ENCODE measurements around the gene UTY.
"Not testable (repeated sequence)": the region's sequence is repeated elsewhere in the genome, so short reads cannot be mapped to it uniquely, and the experiment has no call there.

UTY gene

DNA sequence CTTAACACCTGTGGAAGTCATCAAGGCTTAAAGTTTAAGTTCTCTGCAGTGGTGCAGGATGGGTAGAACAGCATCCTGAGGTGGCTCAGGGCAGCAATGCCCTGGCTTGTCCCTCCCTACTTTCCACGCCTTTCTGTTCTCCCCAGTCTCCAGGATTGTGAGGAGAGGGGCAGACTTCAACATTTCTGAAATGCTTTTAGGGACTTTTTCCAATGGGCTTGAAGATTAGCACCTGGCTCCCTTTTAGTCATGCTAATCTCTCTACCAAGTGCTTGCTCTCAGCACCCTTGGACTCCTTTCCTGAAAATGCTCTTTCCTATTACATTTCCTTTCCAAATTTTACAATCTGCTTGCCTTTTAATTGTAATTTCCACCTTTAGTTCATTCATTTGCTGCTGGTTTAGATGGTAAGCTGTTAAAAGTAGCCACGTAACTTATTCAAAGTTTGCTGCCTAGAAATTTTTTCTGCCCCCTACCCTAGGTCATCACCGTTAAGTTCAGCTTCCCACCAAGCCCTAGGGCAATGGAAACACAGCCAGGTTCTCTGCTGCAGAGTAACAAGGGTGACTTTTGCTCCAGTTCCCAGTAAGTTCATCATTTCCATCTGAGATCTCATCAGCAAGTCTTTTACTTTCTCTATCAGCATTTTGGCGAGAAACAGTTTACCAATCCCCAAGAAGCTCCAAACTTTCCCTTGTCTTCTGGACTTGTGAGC, 183.5 kb downstream of the UTY start:
- no peak for DNase-seq

DNA sequence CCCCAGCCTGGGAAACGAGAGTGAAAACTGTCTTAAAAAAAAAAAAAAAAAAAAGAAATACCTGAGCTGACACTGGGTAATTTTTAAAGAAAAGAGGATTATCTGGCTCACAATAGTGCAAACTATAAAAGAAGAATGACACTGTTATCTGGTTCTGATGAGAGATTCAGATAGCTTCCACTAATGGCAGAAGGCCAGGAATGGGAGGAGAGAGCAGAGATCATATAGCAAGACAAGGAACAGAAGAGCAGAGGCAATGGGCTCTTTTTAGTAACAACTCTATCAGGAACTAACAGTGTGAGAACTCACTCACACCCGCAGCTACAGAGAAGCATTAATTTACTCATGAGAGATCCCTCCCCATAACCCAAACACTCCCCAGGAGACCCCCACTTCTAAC, 184.8 kb downstream of the UTY start:
- peak; percentile 62 for DNase-seq

DNA sequence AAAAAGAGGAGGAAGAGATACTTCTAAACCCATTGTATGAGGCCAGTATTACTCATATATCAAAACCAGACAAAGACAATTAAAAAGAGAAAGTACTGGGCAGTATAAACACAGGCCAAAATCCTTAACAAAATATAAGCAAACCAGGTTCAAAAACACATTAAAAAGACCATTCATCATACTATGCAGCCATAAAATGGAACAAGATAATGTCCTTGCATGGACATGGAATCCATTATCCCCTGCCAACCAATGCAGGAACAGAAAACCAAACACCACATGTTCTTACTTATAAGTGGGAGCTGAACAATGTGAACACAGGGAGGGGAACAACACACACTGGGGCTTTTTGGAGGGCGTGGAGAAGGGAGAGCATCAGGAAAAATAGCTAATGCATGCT, 188.6 kb downstream of the UTY start:
- no peak for DNase-seq

DNA sequence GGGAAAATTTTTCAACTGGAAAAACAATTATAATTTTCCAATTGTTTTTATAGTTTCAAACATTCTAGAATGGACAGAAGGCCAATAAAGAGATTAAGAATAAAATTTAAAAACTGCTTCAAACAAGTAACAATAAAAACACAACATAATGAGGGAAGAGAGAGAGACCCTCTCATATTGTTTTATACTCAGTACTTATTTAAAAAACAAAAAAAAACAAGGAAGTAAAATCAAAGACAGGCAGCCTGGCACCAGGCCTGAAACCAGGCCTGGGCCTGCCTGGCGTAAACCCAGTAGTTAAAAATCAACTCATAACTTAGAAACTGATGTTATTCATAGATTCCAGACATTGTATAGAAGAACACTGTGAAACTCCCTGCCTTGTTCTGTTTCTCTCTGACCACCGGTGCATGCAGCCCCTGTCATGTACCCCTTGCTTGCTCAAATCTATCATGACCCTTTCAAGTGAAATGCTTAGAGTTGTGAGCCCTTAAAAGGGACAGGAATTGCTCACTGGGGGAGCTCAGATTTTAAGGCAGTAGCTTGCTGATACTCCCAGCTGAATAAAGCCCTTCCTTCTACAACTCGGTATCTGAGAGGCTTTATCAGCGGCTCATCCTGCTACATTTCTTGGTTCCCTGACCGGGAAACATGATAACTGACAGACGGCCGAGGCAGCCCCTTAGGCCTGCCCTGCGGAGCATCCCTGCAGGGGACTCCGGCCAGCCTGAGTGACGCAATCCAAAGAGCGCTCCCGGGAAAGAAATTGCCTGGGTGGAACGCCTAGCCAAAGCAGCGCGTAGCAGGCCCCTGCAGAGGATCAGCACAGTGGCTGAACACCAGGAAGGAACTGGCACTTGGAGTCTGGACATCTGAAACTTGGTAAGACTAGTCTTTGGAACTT, 197.4 kb downstream of the UTY start:
- DNase-seq, result not testable (repeated sequence)

DNA sequence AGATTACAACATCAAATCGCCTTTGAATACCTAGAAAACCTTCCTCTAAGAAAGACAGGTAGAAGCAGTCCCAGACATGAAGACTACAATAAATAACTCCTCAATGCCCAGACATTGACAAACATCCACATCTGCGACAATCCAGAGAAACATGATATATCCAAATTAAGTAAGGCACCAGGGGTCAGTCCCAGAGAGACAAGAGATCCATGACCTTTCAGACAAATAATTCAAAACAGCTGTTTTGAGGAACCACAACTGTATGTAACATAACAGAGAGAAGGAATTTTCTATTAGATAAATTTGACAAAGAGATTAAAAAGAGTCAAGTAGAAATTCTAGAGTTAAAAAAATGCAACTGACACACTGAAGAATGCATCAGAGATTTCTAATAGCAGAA, 200.3 kb downstream of the UTY start:
- DNase-seq, result no peak

DNA sequence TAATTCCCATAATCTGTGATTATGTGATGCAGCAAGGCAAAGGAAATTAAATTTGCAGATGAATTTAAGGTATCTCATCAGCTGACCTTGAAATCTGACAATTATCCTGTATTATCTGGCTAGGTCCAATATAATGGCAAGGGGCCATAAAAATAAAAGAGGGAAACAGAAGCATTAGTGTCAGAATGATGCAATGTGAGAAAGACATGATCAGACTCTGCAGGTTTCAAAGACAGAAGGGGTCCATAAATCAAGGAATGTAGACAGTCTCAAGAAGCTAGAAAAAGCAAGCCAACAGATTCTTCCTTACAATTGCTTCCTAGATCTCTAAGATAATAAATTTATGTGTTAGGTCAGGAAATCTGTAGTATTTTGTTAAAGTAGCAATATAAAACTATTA, 208.1 kb downstream of the UTY start:
- no peak for DNase-seq

DNA sequence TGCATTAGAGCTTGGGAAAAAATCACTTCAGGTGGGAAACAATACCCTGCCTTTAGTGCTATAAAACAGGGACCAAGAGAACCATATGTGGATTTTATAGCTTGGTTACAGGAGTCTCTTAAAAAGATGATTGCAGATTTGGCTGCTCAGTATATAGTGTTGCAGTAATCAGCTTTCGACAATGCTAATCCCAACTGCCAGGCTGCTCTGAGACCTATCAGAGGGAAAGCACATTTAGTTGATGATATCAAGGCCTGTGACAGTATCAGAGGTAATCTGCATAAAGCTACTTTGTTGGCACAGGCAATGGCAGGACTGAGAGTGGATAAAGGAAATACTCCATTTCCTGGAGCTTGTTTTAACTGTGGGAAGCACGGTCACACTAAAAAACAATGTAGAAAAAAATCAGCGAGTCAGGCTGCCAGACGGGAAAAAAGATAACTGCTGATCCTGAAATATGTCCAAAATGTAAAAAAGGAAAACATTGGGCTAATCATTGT, 225.8 kb downstream of the UTY start:
- peak; percentile 17 for DNase-seq

DNA sequence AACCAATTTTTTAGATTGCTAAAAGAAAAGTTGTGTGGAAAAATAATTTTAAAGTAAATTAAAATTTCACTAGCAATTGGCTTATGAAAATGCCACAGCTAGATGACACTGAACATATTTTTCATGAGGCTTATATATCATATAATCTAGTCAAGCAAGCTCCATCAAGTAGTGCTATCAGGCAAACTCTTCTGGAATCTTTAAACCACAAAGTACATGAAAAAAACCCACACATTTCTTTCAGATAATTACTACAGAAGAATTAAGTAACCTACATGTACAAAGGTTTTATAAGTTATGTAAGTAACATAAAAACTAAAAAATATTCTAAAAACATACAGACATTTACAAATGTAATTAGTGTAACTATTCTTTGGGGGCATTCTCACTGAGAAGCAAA, 229.4 kb downstream of the UTY start:
- peak; percentile 78 for DNase-seq

DNA sequence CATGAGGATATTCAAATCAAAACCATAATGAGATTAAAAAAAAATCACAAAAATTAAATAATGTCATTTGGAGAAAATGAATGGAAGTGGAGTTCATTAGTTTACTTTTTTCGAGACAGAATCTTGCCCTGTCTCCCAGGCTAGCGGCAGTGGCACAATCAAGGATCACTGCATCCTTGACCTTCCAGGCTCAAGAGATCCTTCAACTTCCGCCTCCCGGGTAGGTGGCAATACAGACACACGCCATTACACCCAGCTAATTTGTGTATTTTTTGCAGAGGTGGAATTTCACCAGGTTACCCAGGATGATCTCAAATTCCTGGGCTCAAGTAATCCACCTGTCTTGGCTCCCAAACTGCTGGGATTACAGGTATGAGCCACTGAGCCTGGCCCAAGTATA, 236.1 kb downstream of the UTY start:
- DNase-seq, result no peak

DNA sequence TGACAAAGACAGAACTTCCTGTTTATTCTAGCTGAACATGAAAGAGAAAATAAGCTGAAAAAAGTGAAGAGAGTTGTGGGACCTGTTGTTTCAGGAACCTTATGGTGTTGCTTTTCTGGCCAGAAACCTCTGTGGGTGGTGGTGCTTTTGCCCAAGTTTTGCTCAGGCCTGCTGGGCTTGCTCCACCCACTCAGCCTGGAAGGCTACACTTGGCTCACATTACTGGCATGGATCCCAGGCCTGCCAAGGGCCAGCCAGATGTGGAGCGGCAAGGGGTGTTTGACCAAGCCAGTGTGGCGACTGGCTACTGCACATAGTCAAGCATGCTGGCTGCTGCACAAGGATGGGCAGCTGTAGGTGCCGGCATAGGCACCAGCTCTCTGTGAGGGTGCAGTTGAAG, 245.9 kb downstream of the UTY start:
- no peak for DNase-seq

DNA sequence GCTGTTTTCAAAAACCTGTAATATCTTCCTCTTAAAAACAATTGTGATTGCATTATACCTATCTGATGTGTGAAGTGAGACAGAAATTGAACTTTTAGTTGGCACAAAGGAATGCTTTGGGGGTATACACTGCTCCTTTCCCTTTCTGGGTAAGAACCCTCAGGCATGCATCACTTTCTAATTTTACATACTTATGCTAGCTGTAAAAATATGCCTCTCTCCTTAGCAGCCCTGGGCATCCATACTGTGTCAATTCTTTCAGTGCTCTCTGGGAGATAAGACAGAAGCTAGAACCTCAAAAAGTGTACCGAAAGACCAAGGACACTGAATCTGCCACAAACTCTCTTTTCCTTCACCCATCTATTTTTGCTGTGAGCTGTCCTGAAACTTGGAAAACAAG, 246.7 kb downstream of the UTY start:
- no peak for DNase-seq

DNA sequence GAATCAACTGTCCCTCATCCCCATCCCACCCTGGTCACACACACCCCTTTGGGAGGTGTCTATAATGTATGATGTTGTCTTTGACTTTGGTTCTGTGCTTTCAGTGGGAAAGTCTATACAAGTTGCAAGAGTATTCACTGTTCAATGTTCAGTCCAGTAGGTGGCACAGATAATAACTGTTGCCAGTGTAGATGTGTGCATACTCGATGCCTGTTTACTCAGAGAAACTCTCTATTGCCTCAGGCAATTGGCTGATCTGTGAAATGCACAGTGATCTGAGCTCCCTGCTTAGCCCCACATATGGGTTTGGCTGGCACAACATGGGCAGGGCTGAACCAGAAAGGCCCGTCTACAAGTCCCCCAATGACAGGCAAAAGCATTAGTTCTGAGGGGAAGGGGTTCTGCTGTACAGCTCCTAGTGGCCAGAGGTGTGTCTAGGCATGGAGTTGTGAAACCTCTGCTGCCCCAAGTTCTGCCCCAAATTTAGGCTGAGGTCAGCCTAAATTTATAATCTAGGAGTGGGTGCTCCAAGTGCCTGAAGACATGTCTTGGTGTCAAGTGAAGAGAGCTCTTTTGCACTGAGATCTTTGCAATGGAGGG, 252.4 kb downstream of the UTY start:
- DNase-seq, result peak; percentile 24

DNA sequence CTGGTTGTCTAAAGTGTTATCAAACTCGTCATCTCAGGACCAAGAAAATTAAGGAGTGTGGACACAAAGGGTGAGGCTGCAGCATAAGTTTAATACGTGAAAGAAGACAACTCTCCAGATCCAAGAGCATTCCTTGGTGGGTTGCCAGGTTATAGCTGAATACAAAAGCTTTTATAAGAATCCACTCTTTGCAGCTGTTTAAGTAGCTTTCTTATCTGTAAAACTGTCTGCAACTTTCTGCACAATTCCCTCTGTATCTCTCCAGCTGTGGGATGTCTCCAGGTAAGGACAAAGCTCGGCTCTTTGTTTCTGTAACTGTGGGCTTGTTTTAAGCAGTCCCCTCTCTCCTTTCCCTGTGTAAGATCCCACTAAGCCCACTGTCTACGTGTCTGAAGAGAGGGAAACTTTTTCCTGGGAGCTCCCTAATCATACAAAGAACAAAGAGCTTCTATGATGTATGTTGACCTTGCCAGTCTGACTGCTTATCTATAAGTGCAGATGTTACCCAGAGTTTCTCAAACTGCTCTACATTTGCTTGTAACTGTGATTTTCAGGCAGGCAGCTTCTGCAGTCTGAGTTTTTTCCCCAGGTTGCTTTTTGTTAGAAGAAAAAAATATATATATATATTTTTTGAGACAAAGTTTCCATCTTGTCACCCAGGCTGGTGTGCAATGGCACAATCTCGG, 268.7 kb downstream of the UTY start:
- peak; percentile 65 for DNase-seq

DNA sequence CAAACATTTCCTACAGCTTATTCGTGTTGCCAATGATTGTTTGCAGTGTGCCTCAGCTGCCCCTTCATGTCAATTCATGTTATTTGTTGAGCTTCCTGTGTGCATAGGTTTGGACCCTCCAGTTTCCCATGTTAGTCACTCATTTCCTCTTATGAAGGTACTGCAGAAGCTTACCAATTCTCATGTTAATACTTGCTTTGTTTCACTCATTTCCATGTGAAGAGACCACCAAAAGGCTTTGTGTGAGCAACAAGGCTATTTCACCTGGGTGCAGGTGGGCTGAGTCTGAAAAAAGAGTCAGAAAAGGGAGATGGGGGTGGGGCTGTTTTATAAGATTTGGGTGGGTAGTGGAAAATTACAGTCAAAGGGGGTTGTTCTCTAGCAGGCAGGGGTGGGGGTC, 274.6 kb downstream of the UTY start:
- no peak for DNase-seq

Data from hematopoietic multipotent progenitor cell treated with erythropoietin and hydrocortisone succinate and interleukin-3 and kit ligand, for 4 days (in vitro differentiated cells).